Measurements from ENCODE around the gene YTHDF1. TPM values are rescaled to one million over a fixed set of nuclear protein-coding genes. Genes with fewer than 3 reads are reported as not detected.

Gene YTHDF1
- polyA plus RNA-seq, 2 of the 4 experiments (the other 2 are of a cell fraction), result 31.8 to 37.9 TPM

DNA sequence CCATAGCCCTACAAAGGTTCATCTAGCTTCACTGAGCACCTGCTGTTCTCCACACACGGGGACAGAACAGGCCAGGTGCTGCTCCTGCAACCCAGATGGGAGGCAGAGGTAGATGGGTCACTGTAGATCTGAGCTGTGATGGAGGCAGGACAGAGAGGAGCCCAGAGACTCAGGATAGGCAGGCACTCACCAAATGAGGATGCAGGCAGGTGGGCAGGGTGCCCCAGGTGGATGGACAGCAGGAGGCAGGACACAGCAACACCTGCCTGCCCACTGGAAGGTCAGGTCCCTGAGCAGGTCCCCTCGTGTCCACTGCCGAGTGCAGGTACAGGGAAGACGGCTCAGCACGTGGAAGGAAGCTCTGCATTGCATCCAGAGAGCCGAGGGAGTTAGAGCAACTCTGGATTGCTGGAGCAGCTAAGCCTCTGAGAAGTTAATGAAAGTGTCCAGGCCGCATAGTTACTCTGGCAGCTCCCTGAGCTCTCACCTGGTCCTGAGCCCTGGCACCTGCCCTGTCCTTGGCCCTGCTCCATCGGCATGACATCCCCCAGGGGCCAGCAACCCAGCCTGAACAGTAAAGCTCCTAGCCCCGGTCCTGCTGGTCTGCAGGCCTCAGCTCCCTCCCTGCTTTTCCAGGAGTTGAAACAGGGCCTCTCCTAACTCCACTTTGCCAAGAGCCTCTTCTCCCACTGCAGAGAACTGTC is 4.9 kb upstream of the YTHDF1 start:
- WGBS (ENCODE audit: missing lambda C conversion rate), result 44% methylated on average over 7 of the region's 9 CpGs
- ChIA-PET POLR2A (no interaction called here), CTCF (interaction anchor here (0.9 to 7.8 kb wide), 11 partner anchors 10 to 160 kb away, joined by 3 to 69 read pairs (median 6); partner anchors contain the start of genes ARFGAP1 and BIRC7)
- Histone ChIP-seq H3K4me2 (no peak overlapping the region), H3K4me3 (no peak overlapping the region), H3K9me3 (no peaks in the 10 kb centered on the region), H3K4me1 (peaks cover 41% of the 10 kb centered on the region), H3K27ac (peak overlapping the region in 1 of 2 experiments; percentile 40; a peak in 1 of 6 replicates)
- DNase-seq (ENCODE audit: low read depth in 1 of 2, low spot score in 1 of 2) (no peak), FAIRE-seq (no peak), ATAC-seq (no peak)
- TF ChIP-seq RAD21 (conservative IDR thresholded peaks at IDR 0.05 in 1 of 2, IDR thresholded peaks at IDR 0.05 in 1 of 2) (no peak), HEYL (CRISPR knock-in tag; IDR thresholded peaks at IDR 0.05) (no peak), EHMT2 (IDR thresholded peaks at IDR 0.05; ENCODE audit: low read depth) (no peak), POLR2AphosphoS2 (conservative IDR thresholded peaks at IDR 0.05; ENCODE audit: low read length) (no peak), EP300 (IDR thresholded peaks at IDR 0.05) (no peak), RFX5 (IDR thresholded peaks at IDR 0.05) (no peak), HOXB5 (CRISPR knock-in tag; IDR thresholded peaks at IDR 0.05) (no peak), FOSB (CRISPR knock-in tag; IDR thresholded peaks at IDR 0.05) (no peak), CBX2 (IDR thresholded peaks at IDR 0.05; ENCODE audit: borderline replicate concordance, low read depth) (no peak), MAZ (IDR thresholded peaks at IDR 0.05; ENCODE audit: borderline replicate concordance, low read depth, low read length) (no peak)
- TF ChIP-seq, protein P1, sequence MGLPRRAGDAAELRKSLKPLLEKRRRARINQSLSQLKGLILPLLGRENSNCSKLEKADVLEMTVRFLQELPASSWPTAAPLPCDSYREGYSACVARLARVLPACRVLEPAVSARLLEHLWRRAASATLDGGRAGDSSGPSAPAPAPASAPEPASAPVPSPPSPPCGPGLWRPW (IDR thresholded peaks at IDR 0.05), result no peak
- TF ChIP-seq, protein P2, sequence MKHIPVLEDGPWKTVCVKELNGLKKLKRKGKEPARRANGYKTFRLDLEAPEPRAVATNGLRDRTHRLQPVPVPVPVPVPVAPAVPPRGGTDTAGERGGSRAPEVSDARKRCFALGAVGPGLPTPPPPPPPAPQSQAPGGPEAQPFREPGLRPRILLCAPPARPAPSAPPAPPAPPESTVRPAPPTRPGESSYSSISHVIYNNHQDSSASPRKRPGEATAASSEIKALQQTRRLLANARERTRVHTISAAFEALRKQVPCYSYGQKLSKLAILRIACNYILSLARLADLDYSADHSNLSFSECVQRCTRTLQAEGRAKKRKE (CRISPR knock-in tag; IDR thresholded peaks at IDR 0.05; ENCODE audit: low read depth), result no peak

DNA sequence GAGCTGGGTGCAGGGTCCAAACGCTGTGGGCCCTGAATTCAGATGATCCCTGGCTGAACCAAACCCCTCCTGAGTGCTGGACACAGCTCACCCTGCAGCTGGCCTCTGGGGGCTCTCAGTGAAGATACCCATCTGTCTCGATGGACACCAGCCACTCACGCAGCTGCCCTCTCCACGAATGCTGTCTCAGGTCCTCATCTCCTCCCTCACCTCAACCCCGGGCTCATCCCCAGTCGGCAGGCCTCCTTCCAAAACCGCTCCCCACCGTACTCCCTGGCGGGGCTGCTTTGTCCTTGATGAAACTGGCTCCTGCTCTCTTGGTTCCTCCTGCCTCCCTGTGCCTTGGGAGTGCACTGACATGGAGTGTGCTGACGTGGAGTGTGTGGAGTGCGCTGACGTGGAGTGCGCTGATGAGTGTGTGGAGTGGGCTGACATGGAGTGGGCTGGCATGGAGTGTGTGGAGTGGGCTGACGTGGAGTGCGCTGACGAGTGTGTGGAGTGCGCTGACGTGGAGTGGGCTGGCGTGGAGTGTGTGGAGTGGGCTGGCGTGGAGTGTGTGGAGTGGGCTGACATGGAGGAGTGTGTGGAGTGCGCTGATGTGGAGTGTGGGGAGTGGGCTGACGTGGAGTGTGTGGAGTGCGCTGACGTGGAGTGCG is 4.1 kb upstream of the YTHDF1 start:
- no peak for FAIRE-seq
- no peak overlapping the region; a peak in 1 of 6 replicates for H3K27ac ChIP-seq

More for the DNA sequence above, 4.1 kb upstream of the YTHDF1 start:
- WGBS (ENCODE audit: missing lambda C conversion rate), result 83% methylated on average over 22 of the region's 25 CpGs
- Histone ChIP-seq H3K4me1 (peaks cover 32% of the 10 kb centered on the region), H3K4me2 (no peak overlapping the region), H3K4me3 (no peak overlapping the region), H3K9me3 (no peaks in the 10 kb centered on the region)
- no peak for ATAC-seq
- no peak for DNase-seq (ENCODE audit: low read depth in 1 of 2, low spot score in 1 of 2)
- CTCF ChIA-PET, result interaction anchor here (0.9 to 7.8 kb wide), 11 partner anchors 9 to 161 kb away, joined by 3 to 69 read pairs (median 8); partner anchors contain the start of genes ARFGAP1 and BIRC7
- TF ChIP-seq POLR2AphosphoS2 (conservative IDR thresholded peaks at IDR 0.05; ENCODE audit: low read length), result no peak
- no peak for TF ChIP-seq EHMT2 (IDR thresholded peaks at IDR 0.05; ENCODE audit: low read depth)
- TF ChIP-seq NPAS2 (CRISPR knock-in tag; IDR thresholded peaks at IDR 0.05; ENCODE audit: borderline replicate concordance), result no peak
- TF ChIP-seq, protein P3, sequence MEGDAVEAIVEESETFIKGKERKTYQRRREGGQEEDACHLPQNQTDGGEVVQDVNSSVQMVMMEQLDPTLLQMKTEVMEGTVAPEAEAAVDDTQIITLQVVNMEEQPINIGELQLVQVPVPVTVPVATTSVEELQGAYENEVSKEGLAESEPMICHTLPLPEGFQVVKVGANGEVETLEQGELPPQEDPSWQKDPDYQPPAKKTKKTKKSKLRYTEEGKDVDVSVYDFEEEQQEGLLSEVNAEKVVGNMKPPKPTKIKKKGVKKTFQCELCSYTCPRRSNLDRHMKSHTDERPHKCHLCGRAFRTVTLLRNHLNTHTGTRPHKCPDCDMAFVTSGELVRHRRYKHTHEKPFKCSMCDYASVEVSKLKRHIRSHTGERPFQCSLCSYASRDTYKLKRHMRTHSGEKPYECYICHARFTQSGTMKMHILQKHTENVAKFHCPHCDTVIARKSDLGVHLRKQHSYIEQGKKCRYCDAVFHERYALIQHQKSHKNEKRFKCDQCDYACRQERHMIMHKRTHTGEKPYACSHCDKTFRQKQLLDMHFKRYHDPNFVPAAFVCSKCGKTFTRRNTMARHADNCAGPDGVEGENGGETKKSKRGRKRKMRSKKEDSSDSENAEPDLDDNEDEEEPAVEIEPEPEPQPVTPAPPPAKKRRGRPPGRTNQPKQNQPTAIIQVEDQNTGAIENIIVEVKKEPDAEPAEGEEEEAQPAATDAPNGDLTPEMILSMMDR (IDR thresholded peaks at IDR 0.05), result no peak
- TF ChIP-seq, protein P4, sequence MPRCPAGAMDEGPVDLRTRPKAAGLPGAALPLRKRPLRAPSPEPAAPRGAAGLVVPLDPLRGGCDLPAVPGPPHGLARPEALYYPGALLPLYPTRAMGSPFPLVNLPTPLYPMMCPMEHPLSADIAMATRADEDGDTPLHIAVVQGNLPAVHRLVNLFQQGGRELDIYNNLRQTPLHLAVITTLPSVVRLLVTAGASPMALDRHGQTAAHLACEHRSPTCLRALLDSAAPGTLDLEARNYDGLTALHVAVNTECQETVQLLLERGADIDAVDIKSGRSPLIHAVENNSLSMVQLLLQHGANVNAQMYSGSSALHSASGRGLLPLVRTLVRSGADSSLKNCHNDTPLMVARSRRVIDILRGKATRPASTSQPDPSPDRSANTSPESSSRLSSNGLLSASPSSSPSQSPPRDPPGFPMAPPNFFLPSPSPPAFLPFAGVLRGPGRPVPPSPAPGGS (IDR thresholded peaks at IDR 0.05), result no peak
- TF ChIP-seq, protein P5, sequence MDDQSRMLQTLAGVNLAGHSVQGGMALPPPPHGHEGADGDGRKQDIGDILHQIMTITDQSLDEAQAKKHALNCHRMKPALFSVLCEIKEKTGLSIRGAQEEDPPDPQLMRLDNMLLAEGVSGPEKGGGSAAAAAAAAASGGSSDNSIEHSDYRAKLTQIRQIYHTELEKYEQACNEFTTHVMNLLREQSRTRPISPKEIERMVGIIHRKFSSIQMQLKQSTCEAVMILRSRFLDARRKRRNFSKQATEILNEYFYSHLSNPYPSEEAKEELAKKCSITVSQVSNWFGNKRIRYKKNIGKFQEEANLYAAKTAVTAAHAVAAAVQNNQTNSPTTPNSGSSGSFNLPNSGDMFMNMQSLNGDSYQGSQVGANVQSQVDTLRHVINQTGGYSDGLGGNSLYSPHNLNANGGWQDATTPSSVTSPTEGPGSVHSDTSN (IDR thresholded peaks at IDR 0.05), result no peak
- no peak for TF ChIP-seq HDAC2 (IDR thresholded peaks at IDR 0.05)
- no peak for TF ChIP-seq MYC (IDR thresholded peaks at IDR 0.05; ENCODE audit: borderline replicate concordance, low read length)
- TF ChIP-seq CBX8 (IDR thresholded peaks at IDR 0.05), result no peak
- no peak for TF ChIP-seq CHD2 (IDR thresholded peaks at IDR 0.05; ENCODE audit: low read length, partially characterized antibody)
- no peak for TF ChIP-seq HOXA7 (CRISPR knock-in tag; IDR thresholded peaks at IDR 0.05)
- TF ChIP-seq POLR2A (IDR thresholded peaks at IDR 0.05; ENCODE audit: low read length), result no peak
- TF ChIP-seq, protein P6, sequence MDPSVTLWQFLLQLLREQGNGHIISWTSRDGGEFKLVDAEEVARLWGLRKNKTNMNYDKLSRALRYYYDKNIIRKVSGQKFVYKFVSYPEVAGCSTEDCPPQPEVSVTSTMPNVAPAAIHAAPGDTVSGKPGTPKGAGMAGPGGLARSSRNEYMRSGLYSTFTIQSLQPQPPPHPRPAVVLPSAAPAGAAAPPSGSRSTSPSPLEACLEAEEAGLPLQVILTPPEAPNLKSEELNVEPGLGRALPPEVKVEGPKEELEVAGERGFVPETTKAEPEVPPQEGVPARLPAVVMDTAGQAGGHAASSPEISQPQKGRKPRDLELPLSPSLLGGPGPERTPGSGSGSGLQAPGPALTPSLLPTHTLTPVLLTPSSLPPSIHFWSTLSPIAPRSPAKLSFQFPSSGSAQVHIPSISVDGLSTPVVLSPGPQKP (IDR thresholded peaks at IDR 0.05; ENCODE audit: low read depth, low read length), result no peak
- TF ChIP-seq FOSB (CRISPR knock-in tag; IDR thresholded peaks at IDR 0.05), result no peak
- TF ChIP-seq EP300 (IDR thresholded peaks at IDR 0.05), result no peak
- TF ChIP-seq ESRRA (IDR thresholded peaks at IDR 0.05; ENCODE audit: borderline replicate concordance, low read length), result no peak
- no peak for TF ChIP-seq ZSCAN20 (CRISPR knock-in tag; IDR thresholded peaks at IDR 0.05)
- TF ChIP-seq ZFP36 (IDR thresholded peaks at IDR 0.05; ENCODE audit: borderline replicate concordance, partially characterized antibody), result no peak
- no peak for TF ChIP-seq FOSL2 (IDR thresholded peaks at IDR 0.05)
- no peak for TF ChIP-seq FOSL2 (CRISPR knock-in tag; IDR thresholded peaks at IDR 0.05)
- TF ChIP-seq HOXB13 (CRISPR knock-in tag; IDR thresholded peaks at IDR 0.05; ENCODE audit: low read depth), result no peak
- POLR2A ChIA-PET, result no interaction called here
